HepG2 (cell line): ENCODE data around the gene KIF3A. TPM values are rescaled to one million over a fixed set of nuclear protein-coding genes. Genes with fewer than 3 reads are reported as not detected.
A peak's percentile ranks its signal among the peaks of the same experiment; 100 is the strongest.

Experiments
- EHMT2 ChIP-seq: fragments of 200-600 bp; sonication (generic); IDR thresholded peaks from 2 replicates; pipeline ENCODE4 v1.7.0; 2017; ENCODE audit warnings: antibody characterized with exemption, low read depth, low read length, borderline replicate concordance
- ELF4 ChIP-seq: sonication (generic); formaldehyde crosslinking; IDR thresholded peaks from 2 replicates; pipeline ENCODE4 v1.5.0; 2020; ENCODE audit warnings: missing genetic modification reagents, mild to moderate bottlenecking, moderate library complexity, borderline replicate concordance
- EP300 ChIP-seq, 3 experiments: sonication (generic) in 1 of 3; formaldehyde crosslinking in 1 of 3; IDR thresholded peaks; 2 replicates each; pipeline versions ENCODE4 v1.5.1 to v1.6.1; 2011 to 2020; ENCODE audit warnings: low read depth in 2 of 3, low read length in 2 of 3, borderline replicate concordance in 1 of 3, improper control_type of control experiment in 1 of 3, mild to moderate bottlenecking in 1 of 3, missing genetic modification reagents in 1 of 3, moderate library complexity in 1 of 3
- HCFC1 ChIP-seq: fragments of 150-350 bp; IDR thresholded peaks from 2 replicates; pipeline ENCODE4 v1.6.1; 2014; ENCODE audit warnings: low read depth, low read length
- HNF4A ChIP-seq: sonication (generic); formaldehyde crosslinking; IDR thresholded peaks from 2 replicates; pipeline ENCODE4 v1.4.0; 2020; ENCODE audit warnings: missing genetic modification reagents
- MAFG ChIP-seq: sonication (generic); formaldehyde crosslinking; IDR thresholded peaks from 2 replicates; pipeline ENCODE4 v1.5.1; 2020; ENCODE audit warnings: mild to moderate bottlenecking, missing genetic modification reagents
- MYPOP ChIP-seq: sonication (generic); formaldehyde crosslinking; IDR thresholded peaks from 2 replicates; pipeline ENCODE4 v1.8.1; 2023; ENCODE audit warnings: mild to moderate bottlenecking, moderate library complexity, missing genetic modification reagents
- NFAT5 ChIP-seq: sonication (generic); formaldehyde crosslinking; IDR thresholded peaks from 2 replicates; pipeline ENCODE4 v1.4.0; 2020; ENCODE audit warnings: missing genetic modification reagents
- NR0B2 ChIP-seq: sonication (generic); formaldehyde crosslinking; IDR thresholded peaks from 2 replicates; pipeline ENCODE4 v1.4.0; 2020; ENCODE audit warnings: mild to moderate bottlenecking, missing genetic modification reagents
- PATZ1 ChIP-seq: sonication (generic); formaldehyde crosslinking; IDR thresholded peaks from 2 replicates; pipeline ENCODE4 v1.4.0; 2020; ENCODE audit warnings: missing genetic modification reagents
- PAX8 ChIP-seq: sonication (generic); formaldehyde crosslinking; IDR thresholded peaks from 2 replicates; pipeline ENCODE4 v1.8.0; 2022; ENCODE audit warnings: mild to moderate bottlenecking, missing genetic modification reagents, borderline replicate concordance
- PAXIP1 ChIP-seq: sonication (generic); formaldehyde crosslinking; conservative IDR thresholded peaks from 2 replicates; pipeline ENCODE4 v1.4.0; 2020; ENCODE audit warnings: mild to moderate bottlenecking, missing genetic modification reagents, moderate library complexity
- SMARCC2 ChIP-seq: fragments of 450-650 bp; IDR thresholded peaks from 2 replicates; pipeline ENCODE4 v1.6.1; 2017; ENCODE audit warnings: antibody characterized with exemption, mild to moderate bottlenecking
- ZNF564 ChIP-seq: sonication (generic); formaldehyde crosslinking; IDR thresholded peaks from 2 replicates; pipeline ENCODE4 v1.8.1; 2023; ENCODE audit warnings: mild to moderate bottlenecking, missing genetic modification reagents
- ZNF644 ChIP-seq: IDR thresholded peaks from 2 replicates; pipeline ENCODE4 v1.6.1; 2016; ENCODE audit warnings: low read depth
- polyA plus RNA-seq, 8 experiments: library from polyadenylated mRNA; depleted of rRNA in 3 of 8; stranded (reverse) in 7 of 8; unstranded in 1 of 8; fragments of >200 nt; fragmentation: Illumina TruSeq in 4 of 8; extraction: Trizol in 4 of 8; gene quantifications; 2 replicates each; pipeline versions ENCODE4 v1.2.1 to v1.2.3, GENCODE V29; 2011 to 2016; ENCODE audit warnings: low read depth in 4 of 8, missing spikeins in 1 of 8, mixed read lengths in 1 of 8; ENCODE audit not compliant: insufficient read depth in 1 of 8
- total RNA-seq, 5 experiments: library from RNA; depleted of rRNA; stranded (reverse); fragments of >200 nt; fragmentation: Illumina TruSeq; extraction: Trizol; gene quantifications; 2 replicates each; pipeline ENCODE4 v1.2.3, GENCODE V29; 2016; ENCODE audit warnings: low read depth in 1 of 5

Gene KIF3A
- total and polyA plus RNA-seq, 2 of the 13 experiments (the other 11 are each of a cell fraction or from before 2014, with no cell fraction given), result 2.3 to 8.4 TPM

GRCh38 chr5:132777209-132778069 is 40.1 kb upstream of the KIF3A start, which contains the start of gene SEPTIN8 (continued):
- no peak for TF ChIP-seq SMARCC2
- no peak for TF ChIP-seq EHMT2
- peak; percentile 43; the same call in 1 of the 2 replicates for TF ChIP-seq PATZ1 (CRISPR knock-in tag)
- no peak for TF ChIP-seq NFAT5 (CRISPR knock-in tag)
- no peak for TF ChIP-seq MAFG (CRISPR knock-in tag)
- no peak for TF ChIP-seq NR0B2 (CRISPR knock-in tag)
- TF ChIP-seq MYPOP (CRISPR knock-in tag), result no peak
- TF ChIP-seq PAXIP1, result no peak
- no peak for TF ChIP-seq ZNF564 (CRISPR knock-in tag)
- no peak for TF ChIP-seq HNF4A (CRISPR knock-in tag)
- no peak for TF ChIP-seq PAX8 (CRISPR knock-in tag)
- TF ChIP-seq EP300 (IDR thresholded peaks at IDR 0.05; ENCODE audit: low read depth in 2 of 2, low read length in 2 of 2), result no peak
- no peak for TF ChIP-seq EP300 (CRISPR knock-in tag; IDR thresholded peaks at IDR 0.05; ENCODE audit: borderline replicate concordance)
- TF ChIP-seq HCFC1, result peak; percentile 56; the same call in 1 of the 2 replicates
- TF ChIP-seq ZNF644, result no peak
- no peak for TF ChIP-seq ELF4
